GM23248 (cell line): ENCODE data around the gene SLC50A1.

Experiments used
- EZH2 ChIP-seq: fragments of 200-600 bp; sonication (generic); IDR thresholded peaks from 2 replicates; pipeline ENCODE4 v1.6.1; 2018; ENCODE audit warnings: antibody characterized with exemption, mild to moderate bottlenecking; ENCODE audit not compliant: insufficient read depth, poor library complexity, severe bottlenecking
- EZH2phosphoT487 ChIP-seq: fragments of 200-600 bp; sonication (generic); IDR thresholded peaks from 2 replicates; pipeline ENCODE4 v1.6.1; 2018; ENCODE audit warnings: antibody characterized with exemption, moderate library complexity, mild to moderate bottlenecking, low read depth; ENCODE audit not compliant: insufficient read depth

- no peak for TF ChIP-seq EZH2
- TF ChIP-seq EZH2phosphoT487: no peak
Observed at GRCh38 chr1:155113450-155113980, 22.1 kb upstream of the SLC50A1 start.
